Measurements from ENCODE around the gene DOCK4.
"Not testable (repeated sequence)": the region's sequence is repeated elsewhere in the genome, so short reads cannot be mapped to it uniquely, and the experiment has no call there.

The DOCK4 gene

GRCh38 chr7:111929264-111929663, 276.9 kb downstream of the DOCK4 start:
- DNase-seq, result no peak

GRCh38 chr7:111927353-111928019, 278.7 kb downstream of the DOCK4 start:
- DNase-seq, result no peak

GRCh38 chr7:111920329-111920728, 285.9 kb downstream of the DOCK4 start:
- DNase-seq, result no peak

- DNase-seq, result no peak
Measured at GRCh38 chr7:111919631-111920179, 286.5 kb downstream of the DOCK4 start.

GRCh38 chr7:111919164-111919563, 287.0 kb downstream of the DOCK4 start:
- no peak for DNase-seq

GRCh38 chr7:111918461-111918860, 287.7 kb downstream of the DOCK4 start:
- no peak for DNase-seq

GRCh38 chr7:111917404-111917803, 288.8 kb downstream of the DOCK4 start:
- not testable (repeated sequence) for DNase-seq

GRCh38 chr7:111914291-111914690, 291.9 kb downstream of the DOCK4 start:
- no peak for DNase-seq

GRCh38 chr7:111911166-111911961, 294.8 kb downstream of the DOCK4 start:
- no peak for DNase-seq

- no peak for DNase-seq
Measured at GRCh38 chr7:111910656-111911055, 295.5 kb downstream of the DOCK4 start.

- not testable (repeated sequence) for DNase-seq
Measured at GRCh38 chr7:111908673-111909072, 297.5 kb downstream of the DOCK4 start.

GRCh38 chr7:111903797-111904196, 302.4 kb downstream of the DOCK4 start:
- no peak for DNase-seq

- DNase-seq, result no peak
Measured at GRCh38 chr7:111903016-111903415, 303.2 kb downstream of the DOCK4 start.

GRCh38 chr7:111900283-111900682, 305.9 kb downstream of the DOCK4 start:
- DNase-seq, result no peak

GRCh38 chr7:111895049-111895448, 311.1 kb downstream of the DOCK4 start:
- no peak for DNase-seq

GRCh38 chr7:111894518-111894917, 311.7 kb downstream of the DOCK4 start:
- no peak for DNase-seq

- no peak for DNase-seq
Measured at GRCh38 chr7:111893190-111893589, 313.0 kb downstream of the DOCK4 start.

GRCh38 chr7:111892588-111892987, 313.6 kb downstream of the DOCK4 start:
- DNase-seq, result no peak

- no peak for DNase-seq
Measured at GRCh38 chr7:111887734-111888133, 318.5 kb downstream of the DOCK4 start.

GRCh38 chr7:111886233-111886632, 320.0 kb downstream of the DOCK4 start:
- no peak for DNase-seq

- no peak for DNase-seq
Measured at GRCh38 chr7:111883241-111883640, 323.0 kb downstream of the DOCK4 start.

GRCh38 chr7:111878785-111879184, 327.4 kb downstream of the DOCK4 start:
- no peak for DNase-seq

- no peak for DNase-seq
Measured at GRCh38 chr7:111877931-111878330, 328.3 kb downstream of the DOCK4 start.
